ENCODE measurements around the gene MTFR1L. TPM values are rescaled to one million over a fixed set of nuclear protein-coding genes. Genes with fewer than 3 reads are reported as not detected.

Gene MTFR1L
- 46.6 and 47.4 TPM in 2 replicates for total RNA-seq

GRCh38 chr1:25819491-25820246, at the start of gene MTFR1L:
Gene MTFR1L (plus strand): TSS chr1:25819954. CDS start chr1:25823105, 3,151 bp downstream.
- peak; percentile 72 for DNase-seq (ENCODE audit: low read depth)
- H3K4me3 ChIP-seq (ENCODE audit: low read depth, low read length), result peak within 1 kb of the TSS; percentile 74
- no peak for TF ChIP-seq CTCF (IDR thresholded peaks at IDR 0.05; ENCODE audit: insufficient read depth, low read depth, low read length)

GRCh38 chr1:25770541-25771220, 49.1 kb upstream of the MTFR1L start:
- no peak for TF ChIP-seq CTCF (IDR thresholded peaks at IDR 0.05; ENCODE audit: insufficient read depth, low read depth, low read length)
- DNase-seq (ENCODE audit: low read depth), result no peak
- H3K4me3 ChIP-seq (ENCODE audit: low read depth, low read length), result no peak overlapping the region

- DNase-seq (ENCODE audit: low read depth), result peak; percentile 66
- TF ChIP-seq CTCF (IDR thresholded peaks at IDR 0.05; ENCODE audit: insufficient read depth, low read depth, low read length), result no peak
- no peak overlapping the region for H3K4me3 ChIP-seq (ENCODE audit: low read depth, low read length)
Observed at GRCh38 chr1:25771221-25772114, 48.3 kb upstream of the MTFR1L start.

- DNase-seq (ENCODE audit: low read depth), result no peak
- H3K4me3 ChIP-seq (ENCODE audit: low read depth, low read length), result no peak overlapping the region
- TF ChIP-seq CTCF (IDR thresholded peaks at IDR 0.05; ENCODE audit: insufficient read depth, low read depth, low read length), result no peak
Observed at GRCh38 chr1:25772164-25772563, 47.6 kb upstream of the MTFR1L start.

GRCh38 chr1:25772692-25773245, 47.0 kb upstream of the MTFR1L start:
- TF ChIP-seq CTCF (IDR thresholded peaks at IDR 0.05; ENCODE audit: insufficient read depth, low read depth, low read length), result no peak
- DNase-seq (ENCODE audit: low read depth), result no peak
- H3K4me3 ChIP-seq (ENCODE audit: low read depth, low read length), result no peak overlapping the region

- peak; percentile 40 for DNase-seq (ENCODE audit: low read depth)
- TF ChIP-seq CTCF (IDR thresholded peaks at IDR 0.05; ENCODE audit: insufficient read depth, low read depth, low read length), result no peak
- H3K4me3 ChIP-seq (ENCODE audit: low read depth, low read length), result no peak overlapping the region
Observed at GRCh38 chr1:25773441-25774125, 46.2 kb upstream of the MTFR1L start.

Measured in fibroblast of villous mesenchyme (primary cell).